Neuronal stem cell (in vitro differentiated cells): Measurements from ENCODE around the gene AVPR2.

Source experiments
- DNase-seq: peaks from one replicate; pipeline ENCODE4 v3.0.0-alpha.2; 2013; ENCODE audit warnings: low spot score
- H2AFZ ChIP-seq: one replicate; pipeline ENCODE4 v1.6.1; 2013; ENCODE audit warnings: mild to moderate bottlenecking, low read length, inconsistent platforms
- H2AK5ac ChIP-seq: 2 replicates; pipeline ENCODE4 v1.6.1; 2013; ENCODE audit warnings: low read depth, mild to moderate bottlenecking, inconsistent platforms, low read length, moderate library complexity, mixed read lengths
- H2BK120ac ChIP-seq: 2 replicates; pipeline ENCODE4 v1.6.1; 2013; ENCODE audit warnings: low read depth, mild to moderate bottlenecking, inconsistent platforms, low read length, moderate library complexity, mixed read lengths
- H2BK12ac ChIP-seq: one replicate; pipeline ENCODE4 v1.6.1; 2013; ENCODE audit warnings: low read length, inconsistent platforms
- H2BK15ac ChIP-seq: 2 replicates; pipeline ENCODE4 v1.6.1; 2013; ENCODE audit warnings: mild to moderate bottlenecking, low read length, inconsistent platforms, mixed read lengths
- H2BK5ac ChIP-seq: one replicate; pipeline ENCODE4 v1.6.1; 2013; ENCODE audit warnings: inconsistent platforms, mild to moderate bottlenecking, low read length, moderate library complexity
- H3K14ac ChIP-seq: one replicate; pipeline ENCODE4 v1.6.1; 2013; ENCODE audit warnings: low read length, inconsistent platforms
- H3K18ac ChIP-seq: 2 replicates; pipeline ENCODE4 v1.6.1; 2013; ENCODE audit warnings: low read length, inconsistent platforms
- H3K23ac ChIP-seq: 2 replicates; pipeline ENCODE4 v1.6.1; 2013; ENCODE audit warnings: low read depth, mild to moderate bottlenecking, mixed read lengths, low read length, inconsistent platforms; ENCODE audit not compliant: poor library complexity
- H3K27ac ChIP-seq: replicated peaks from 3 replicates; pipeline ENCODE4 v1.5.1; 2013; ENCODE audit warnings: low read length, inconsistent platforms
- H3K27me3 ChIP-seq, 3 experiments: 2 replicates each; pipeline ENCODE4 v1.6.1; 2013; ENCODE audit warnings: low read length in 3 of 3, mild to moderate bottlenecking in 2 of 3, inconsistent platforms in 1 of 3, low read depth in 1 of 3, mixed read lengths in 1 of 3, moderate library complexity in 1 of 3; ENCODE audit not compliant: control insufficient read depth in 3 of 3, insufficient read depth in 3 of 3
- H3K36me3 ChIP-seq, 2 donors: replicated peaks in 1 of 2; 2 replicates each; pipeline ENCODE4 v1.6.1; 2013; ENCODE audit warnings: low read length in 2 of 2; ENCODE audit not compliant: control insufficient read depth in 2 of 2, insufficient read depth in 2 of 2
- H3K4ac ChIP-seq: 2 replicates; pipeline ENCODE4 v1.6.1; 2013; ENCODE audit warnings: inconsistent platforms, mild to moderate bottlenecking, low read length, moderate library complexity
- H3K4me1 ChIP-seq, 2 donors: 1 replicate in 1 of 2; 2 replicates in 1 of 2; pipeline ENCODE4 v1.6.1; 2013; ENCODE audit warnings: low read length in 2 of 2, low read depth in 1 of 2; ENCODE audit not compliant: control insufficient read depth in 2 of 2, insufficient read depth in 1 of 2
- H3K4me2 ChIP-seq: one replicate; pipeline ENCODE4 v1.6.1; 2013; ENCODE audit warnings: mild to moderate bottlenecking, low read length, inconsistent platforms; ENCODE audit not compliant: insufficient read depth, poor library complexity, severe bottlenecking
- H3K4me3 ChIP-seq, 2 donors: 2 replicates each; pipeline ENCODE4 v1.5.1; 2013; ENCODE audit warnings: low read length in 2 of 2, mild to moderate bottlenecking in 2 of 2, inconsistent platforms in 1 of 2, moderate library complexity in 1 of 2
- H3K79me1 ChIP-seq: one replicate; pipeline ENCODE4 v1.6.1; 2013; ENCODE audit warnings: low read depth, mild to moderate bottlenecking, inconsistent platforms, low read length, moderate library complexity
- H3K9ac ChIP-seq: one replicate; pipeline ENCODE4 v1.6.1; 2013; ENCODE audit warnings: mild to moderate bottlenecking, low read depth, low read length, inconsistent platforms; ENCODE audit not compliant: poor library complexity
- H3K9me3 ChIP-seq, 2 donors: replicated peaks in 1 of 2; 2 replicates each; pipeline versions ENCODE3 to v1.6.1; 2013; ENCODE audit warnings: low read length in 2 of 2, mild to moderate bottlenecking in 2 of 2, inconsistent platforms in 1 of 2, low read depth in 1 of 2, mixed read lengths in 1 of 2, moderate library complexity in 1 of 2; ENCODE audit not compliant: control insufficient read depth in 2 of 2, insufficient read depth in 1 of 2
- H4K8ac ChIP-seq: one replicate; pipeline ENCODE4 v1.6.1; 2013; ENCODE audit warnings: low read depth, mild to moderate bottlenecking, inconsistent platforms, low read length, moderate library complexity
- H4K91ac ChIP-seq: one replicate; pipeline ENCODE4 v1.6.1; 2013; ENCODE audit warnings: low read length, low read depth, mild to moderate bottlenecking, inconsistent platforms; ENCODE audit not compliant: poor library complexity
- WGBS, 2 donors: extraction: QIAGEN DNeasy Blood & Tissue Kit; methylation state at CpG; one replicate each; pipeline ENCODE4 v1.1.7; 2013; ENCODE audit warnings: missing lambda C conversion rate in 2 of 2, mixed read lengths in 1 of 2; ENCODE audit not compliant: insufficient read length in 2 of 2, insufficient replicate concordance in 1 of 2; ENCODE audit errors: extremely low coverage in 2 of 2; 5-methylcytosine and 5-hydroxymethylcytosine counted together

Gene AVPR2

GRCh38 chrX:153927922-153928760 lies 23.7 kb downstream of the AVPR2 start:
- peaks cover 11 to 17% of the 10 kb centered on the region in 2 donors for H3K4me1 ChIP-seq

GRCh38 chrX:153928846-153929245 lies 24.4 kb downstream of the AVPR2 start:
- Histone ChIP-seq H3K27ac (no peak overlapping the region), H2BK5ac (no peak overlapping the region), H3K9me3 (no peaks in the 10 kb centered on the region), H4K8ac (no peak overlapping the region), H3K27me3 (peaks cover 0 to 33% (median 5%) of the 10 kb centered on the region in 3 experiments), H2BK12ac (no peak overlapping the region), H3K14ac (no peak overlapping the region), H4K91ac (no peak overlapping the region), H2BK15ac (no peak overlapping the region), H2AFZ (no peak overlapping the region), H3K4me2 (peak overlapping the region; percentile 2), H3K9ac (no peak overlapping the region), H3K4me1 (peaks cover 12 to 17% of the 10 kb centered on the region in 2 donors), H2BK120ac (no peak overlapping the region), H3K79me1 (peaks cover under 1% of the 10 kb centered on the region), H3K36me3 (peaks cover 10 to 41% of the 10 kb centered on the region in 2 donors), H3K18ac (no peak overlapping the region), H3K4me3 (no peak overlapping the region), H3K4ac (no peak overlapping the region), H2AK5ac (no peak overlapping the region), H3K23ac (no peak overlapping the region)
- no peak for DNase-seq
- WGBS, 2 donors: no CpG with 5 or more reads among the region's 9 CpGs

More at GRCh38 chrX:153927922-153928760, 23.7 kb downstream of the AVPR2 start:
- no peak overlapping the region for H4K91ac ChIP-seq
- H2BK120ac ChIP-seq: no peak overlapping the region
- H3K18ac ChIP-seq: peak overlapping the region; percentile 98
- H4K8ac ChIP-seq: no peak overlapping the region
- no peaks in the 10 kb centered on the region for H3K79me1 ChIP-seq
- H3K9me3 ChIP-seq: no peaks in the 10 kb centered on the region
- H2AFZ ChIP-seq: peak overlapping the region; percentile 52
- no peak overlapping the region for H2BK12ac ChIP-seq
- peak overlapping the region; percentile 67 to 94 for H3K4me3 ChIP-seq
- H2BK5ac ChIP-seq: peak overlapping the region; percentile 93
- peak overlapping the region; percentile 6 for H3K4ac ChIP-seq
- H3K14ac ChIP-seq: no peak overlapping the region
- H3K36me3 ChIP-seq: peaks cover 10 to 39% of the 10 kb centered on the region in 2 donors
- no CpG with 5 or more reads among the region's 76 CpGs for WGBS, 2 donors
- DNase-seq: peak; percentile 90
- H3K4me2 ChIP-seq: peak overlapping the region; percentile 51
- peak overlapping the region; percentile 97 for H3K27ac ChIP-seq
- no peak overlapping the region for H3K23ac ChIP-seq
- no peak overlapping the region for H2BK15ac ChIP-seq
- H3K9ac ChIP-seq: peak overlapping the region; percentile 86
- H2AK5ac ChIP-seq: peak overlapping the region; percentile 89
- H3K27me3 ChIP-seq: peaks cover 0 to 36% (median 5%) of the 10 kb centered on the region in 3 experiments

- H3K4me1 ChIP-seq: peaks cover 12 to 13% of the 10 kb centered on the region in 2 donors
- peaks cover 10 to 41% of the 10 kb centered on the region in 2 donors for H3K36me3 ChIP-seq
- no peak overlapping the region for H3K14ac ChIP-seq
- no peak overlapping the region for H2AK5ac ChIP-seq
- no peak overlapping the region for H2BK120ac ChIP-seq
- no peak overlapping the region for H3K4ac ChIP-seq
- H3K23ac ChIP-seq: no peak overlapping the region
- H4K8ac ChIP-seq: no peak overlapping the region
- no peak overlapping the region for H2BK5ac ChIP-seq
- H3K27me3 ChIP-seq: peaks cover 0 to 31% (median 5%) of the 10 kb centered on the region in 3 experiments
- H3K4me3 ChIP-seq: no peak overlapping the region
- no peak overlapping the region for H3K4me2 ChIP-seq
- H3K27ac ChIP-seq: no peak overlapping the region
- no CpG with 5 or more reads among the region's 10 CpGs for WGBS, 2 donors
- DNase-seq: no peak
- no peaks in the 10 kb centered on the region for H3K9me3 ChIP-seq
- peaks cover 6% of the 10 kb centered on the region for H3K79me1 ChIP-seq
- no peak overlapping the region for H2BK12ac ChIP-seq
- H3K9ac ChIP-seq: no peak overlapping the region
- H2BK15ac ChIP-seq: no peak overlapping the region
- no peak overlapping the region for H2AFZ ChIP-seq
- no peak overlapping the region for H4K91ac ChIP-seq
- H3K18ac ChIP-seq: no peak overlapping the region
These were observed 25.1 kb downstream of the AVPR2 start for GRCh38 chrX:153929576-153929975.
